ENCODE results near the gene NISCH. TPM values are rescaled to one million over a fixed set of nuclear protein-coding genes. Genes with fewer than 3 reads are reported as not detected.
A peak's percentile ranks its signal among the peaks of the same experiment; 100 is the strongest.

Gene NISCH
- total RNA-seq, 1 donor from 2014 or later: 43.3 TPM

DNA sequence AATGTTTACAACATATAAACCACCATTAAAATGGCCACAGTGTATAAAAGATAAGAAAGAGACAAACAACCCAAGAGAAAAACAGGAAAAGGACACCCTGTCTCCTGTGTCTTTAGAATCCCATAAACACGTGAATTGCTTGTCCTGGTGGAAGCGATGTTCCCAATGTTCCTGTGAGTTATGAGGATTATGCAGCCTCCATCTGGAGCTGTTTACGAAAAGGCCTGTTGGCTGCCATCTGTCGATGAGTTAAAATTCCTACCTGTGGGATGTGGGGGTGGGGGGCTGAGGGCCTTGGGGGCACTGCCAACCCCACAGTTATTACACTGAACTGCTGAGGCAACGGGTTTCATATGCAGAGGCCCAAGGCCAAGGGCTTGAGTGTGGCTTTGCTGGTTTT is 13.6 kb downstream of the NISCH start:
- peaks cover 24 to 38% (median 36%) of the 10 kb centered on the region in 3 donors for H3K4me1 ChIP-seq (ENCODE audit: control insufficient read depth in 3 of 3, insufficient read depth in 3 of 3, low read length in 3 of 3)
- peaks cover 31 to 40% (median 39%) of the 10 kb centered on the region in 3 donors for H3K36me3 ChIP-seq (ENCODE audit: control insufficient read depth in 3 of 3, insufficient read depth in 3 of 3, low read length in 3 of 3)

DNA sequence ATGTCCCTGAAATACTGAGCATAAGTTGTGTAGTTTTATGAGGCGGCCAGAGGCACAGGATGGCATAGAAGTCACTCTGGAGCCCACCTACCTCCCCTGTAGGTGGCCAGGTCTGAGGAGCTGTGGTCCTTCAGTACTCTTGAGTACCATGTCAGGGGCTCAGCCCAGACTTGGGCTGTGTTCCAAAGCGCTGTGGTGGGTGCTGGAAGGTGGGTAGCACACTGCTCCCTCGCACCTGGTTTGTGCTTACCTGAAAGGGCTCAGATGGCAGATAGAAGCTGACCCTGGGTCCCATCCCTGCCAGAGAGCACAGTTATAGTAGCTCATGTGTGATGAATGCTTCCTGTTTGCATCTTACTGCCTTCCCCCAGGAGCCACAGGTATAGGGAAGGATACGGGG is 15.5 kb downstream of the NISCH start:
- Histone ChIP-seq H3K9me3 (ENCODE audit: control insufficient read depth in 3 of 3, low read length in 3 of 3) (no peaks in the 10 kb centered on the region), H3K4me3 (ENCODE audit: low read length in 3 of 3) (peak overlapping the region in 2 of 3 donors; percentile 6 to 25), H3K27me3 (ENCODE audit: control insufficient read depth in 3 of 3, insufficient read depth in 3 of 3, low read length in 3 of 3) (no peaks in the 10 kb centered on the region), H3K4me1 (ENCODE audit: control insufficient read depth in 3 of 3, insufficient read depth in 3 of 3, low read length in 3 of 3) (peaks cover 24 to 38% (median 36%) of the 10 kb centered on the region in 3 donors), H3K36me3 (ENCODE audit: control insufficient read depth in 3 of 3, insufficient read depth in 3 of 3, low read length in 3 of 3) (peaks cover 42 to 50% (median 48%) of the 10 kb centered on the region in 3 donors), H3K9ac (ENCODE audit: low read depth in 1 of 3, low read length in 3 of 3) (peak overlapping the region in 1 of 3 donors; percentile 69), H3K27ac (ENCODE audit: low read depth, low read length) (peak overlapping the region; percentile 0)

More for the DNA sequence above, 13.6 kb downstream of the NISCH start:
- H3K4me3 ChIP-seq (ENCODE audit: low read length in 3 of 3): no peak overlapping the region
- H3K27me3 ChIP-seq (ENCODE audit: control insufficient read depth in 3 of 3, insufficient read depth in 3 of 3, low read length in 3 of 3): no peaks in the 10 kb centered on the region
- H3K9me3 ChIP-seq (ENCODE audit: control insufficient read depth in 3 of 3, low read length in 3 of 3): no peaks in the 10 kb centered on the region
- no peak overlapping the region for H3K27ac ChIP-seq (ENCODE audit: low read depth, low read length)
- H3K9ac ChIP-seq (ENCODE audit: low read depth in 1 of 3, low read length in 3 of 3): peak overlapping the region in 1 of 3 donors; percentile 72

DNA sequence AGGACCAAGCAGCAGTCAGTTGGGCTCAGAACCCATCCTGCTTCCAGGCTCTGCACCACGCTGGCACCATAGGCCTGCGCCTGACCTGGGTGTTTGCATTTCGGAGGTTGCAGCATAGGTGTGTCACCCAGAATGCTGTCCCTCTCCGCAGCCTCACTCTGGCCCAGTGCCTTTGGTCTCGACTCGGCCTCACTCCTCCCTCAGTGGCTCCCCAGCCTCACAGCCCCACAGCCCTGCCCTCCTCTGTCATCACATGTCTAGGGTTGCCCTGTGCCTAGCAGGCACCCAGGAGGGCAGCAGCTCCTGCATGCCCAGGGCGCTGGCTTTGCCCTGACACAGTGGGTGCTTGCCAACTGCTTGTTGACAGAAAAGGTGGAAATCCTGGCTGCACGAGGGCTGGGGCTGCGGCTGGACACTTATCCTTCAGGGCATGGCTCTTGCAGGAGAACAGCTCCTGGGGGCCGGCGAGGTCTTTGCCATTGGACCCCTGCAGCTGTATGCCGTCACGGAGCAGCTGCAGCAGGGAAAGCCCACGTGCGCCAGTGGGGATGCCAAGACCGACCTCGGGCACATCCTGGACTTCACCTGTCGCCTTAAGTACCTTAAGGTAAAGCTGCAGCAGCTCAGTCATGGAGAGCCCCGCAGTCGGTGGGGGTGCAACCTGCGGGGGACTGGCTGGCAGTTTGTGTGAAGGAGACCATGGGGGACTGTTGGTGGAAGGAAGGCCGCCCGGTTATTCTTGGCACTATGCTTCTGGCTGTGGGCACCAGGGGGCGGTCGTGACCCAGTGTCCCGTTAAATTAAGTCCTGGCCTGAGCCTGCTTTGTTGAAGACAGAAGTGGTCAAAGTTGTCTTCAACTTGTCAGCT is 16.2 kb downstream of the NISCH start:
- H3K27me3 ChIP-seq (ENCODE audit: control insufficient read depth in 3 of 3, insufficient read depth in 3 of 3, low read length in 3 of 3): no peaks in the 10 kb centered on the region
- no peaks in the 10 kb centered on the region for H3K9me3 ChIP-seq (ENCODE audit: control insufficient read depth in 3 of 3, low read length in 3 of 3)
- peak overlapping the region in 2 of 3 donors; percentile 13 to 25 for H3K4me3 ChIP-seq (ENCODE audit: low read length in 3 of 3)
- peaks cover 24 to 36% (median 36%) of the 10 kb centered on the region in 3 donors for H3K4me1 ChIP-seq (ENCODE audit: control insufficient read depth in 3 of 3, insufficient read depth in 3 of 3, low read length in 3 of 3)
- H3K27ac ChIP-seq (ENCODE audit: low read depth, low read length): peak overlapping the region; percentile 0
- peak overlapping the region in 2 of 3 donors; percentile 43 to 69 for H3K9ac ChIP-seq (ENCODE audit: low read depth in 1 of 3, low read length in 3 of 3)
- H3K36me3 ChIP-seq (ENCODE audit: control insufficient read depth in 3 of 3, insufficient read depth in 3 of 3, low read length in 3 of 3): peaks cover 49 to 54% (median 52%) of the 10 kb centered on the region in 3 donors

DNA sequence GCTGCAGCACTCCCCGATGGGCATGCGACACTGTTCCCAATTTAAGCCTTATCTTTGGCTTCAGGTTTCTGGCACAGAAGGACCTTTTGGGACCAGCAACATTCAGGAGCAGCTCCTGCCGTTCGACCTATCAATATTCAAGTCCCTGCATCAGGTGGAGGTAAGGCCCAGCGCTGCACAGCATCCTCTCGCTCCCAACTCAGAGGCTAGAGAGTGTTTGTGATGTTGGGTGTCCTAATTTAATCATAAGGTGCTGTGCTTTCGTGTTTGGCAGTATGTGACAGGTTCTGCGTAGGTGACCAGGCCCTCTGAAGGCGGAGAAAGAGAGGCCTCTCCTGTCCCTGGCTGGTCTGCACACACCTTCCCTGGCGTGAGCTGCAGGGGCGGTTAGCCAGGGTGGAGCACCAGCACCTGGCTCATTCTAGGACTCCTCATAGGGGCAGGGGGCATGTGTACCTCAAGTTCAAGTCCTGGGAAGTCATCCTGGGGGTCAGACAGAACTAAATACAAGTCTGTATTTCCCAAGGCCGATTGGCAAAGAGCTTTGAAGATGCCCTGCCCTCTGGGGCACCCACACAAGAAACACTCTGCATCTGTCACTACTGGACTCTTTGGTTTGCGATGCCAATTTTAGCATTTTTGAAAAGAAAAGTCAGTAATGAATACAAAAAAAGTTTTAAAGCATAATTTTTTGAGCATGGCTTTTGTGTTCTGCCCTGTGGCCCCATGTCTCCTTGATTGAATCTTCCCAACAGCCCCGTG is 17.0 kb downstream of the NISCH start:
- Histone ChIP-seq H3K9ac (ENCODE audit: low read depth in 1 of 3, low read length in 3 of 3) (peak overlapping the region in 1 of 3 donors; percentile 69), H3K4me1 (ENCODE audit: control insufficient read depth in 3 of 3, insufficient read depth in 3 of 3, low read length in 3 of 3) (peaks cover 24 to 36% (median 35%) of the 10 kb centered on the region in 3 donors), H3K36me3 (ENCODE audit: control insufficient read depth in 3 of 3, insufficient read depth in 3 of 3, low read length in 3 of 3) (peaks cover 54 to 60% (median 57%) of the 10 kb centered on the region in 3 donors), H3K27me3 (ENCODE audit: control insufficient read depth in 3 of 3, insufficient read depth in 3 of 3, low read length in 3 of 3) (no peaks in the 10 kb centered on the region), H3K9me3 (ENCODE audit: control insufficient read depth in 3 of 3, low read length in 3 of 3) (no peaks in the 10 kb centered on the region), H3K4me3 (ENCODE audit: low read length in 3 of 3) (no peak overlapping the region), H3K27ac (ENCODE audit: low read depth, low read length) (peak overlapping the region; percentile 0)

DNA sequence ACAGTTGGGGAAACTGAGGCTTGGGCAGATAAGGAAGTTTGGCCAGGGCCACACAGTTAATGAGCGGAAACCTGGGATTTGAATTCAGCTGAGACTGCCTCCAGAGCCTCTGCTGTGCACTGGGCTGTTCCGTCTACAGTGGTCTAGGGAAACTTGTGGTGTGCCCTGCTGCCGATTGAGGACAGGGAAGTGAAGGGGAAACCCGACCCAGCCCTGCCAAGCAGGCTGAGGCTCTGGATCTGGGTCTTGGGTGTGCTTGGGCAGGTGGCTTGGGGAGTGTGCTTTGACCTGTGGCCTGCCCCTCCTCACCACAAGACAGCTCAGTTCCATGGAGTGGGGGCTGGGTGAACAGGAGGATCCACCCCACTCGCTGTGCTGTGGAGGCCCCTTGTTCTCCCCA is 17.6 kb downstream of the NISCH start:
- H3K27ac ChIP-seq (ENCODE audit: low read depth, low read length): no peak overlapping the region
- peaks cover 23 to 35% (median 34%) of the 10 kb centered on the region in 3 donors for H3K4me1 ChIP-seq (ENCODE audit: control insufficient read depth in 3 of 3, insufficient read depth in 3 of 3, low read length in 3 of 3)
- H3K4me3 ChIP-seq (ENCODE audit: low read length in 3 of 3): no peak overlapping the region
- H3K27me3 ChIP-seq (ENCODE audit: control insufficient read depth in 3 of 3, insufficient read depth in 3 of 3, low read length in 3 of 3): no peaks in the 10 kb centered on the region
- H3K9me3 ChIP-seq (ENCODE audit: control insufficient read depth in 3 of 3, low read length in 3 of 3): no peaks in the 10 kb centered on the region
- peak overlapping the region in 2 of 3 donors; percentile 10 to 25 for H3K9ac ChIP-seq (ENCODE audit: low read depth in 1 of 3, low read length in 3 of 3)
- peaks cover 60 to 66% (median 63%) of the 10 kb centered on the region in 3 donors for H3K36me3 ChIP-seq (ENCODE audit: control insufficient read depth in 3 of 3, insufficient read depth in 3 of 3, low read length in 3 of 3)

DNA sequence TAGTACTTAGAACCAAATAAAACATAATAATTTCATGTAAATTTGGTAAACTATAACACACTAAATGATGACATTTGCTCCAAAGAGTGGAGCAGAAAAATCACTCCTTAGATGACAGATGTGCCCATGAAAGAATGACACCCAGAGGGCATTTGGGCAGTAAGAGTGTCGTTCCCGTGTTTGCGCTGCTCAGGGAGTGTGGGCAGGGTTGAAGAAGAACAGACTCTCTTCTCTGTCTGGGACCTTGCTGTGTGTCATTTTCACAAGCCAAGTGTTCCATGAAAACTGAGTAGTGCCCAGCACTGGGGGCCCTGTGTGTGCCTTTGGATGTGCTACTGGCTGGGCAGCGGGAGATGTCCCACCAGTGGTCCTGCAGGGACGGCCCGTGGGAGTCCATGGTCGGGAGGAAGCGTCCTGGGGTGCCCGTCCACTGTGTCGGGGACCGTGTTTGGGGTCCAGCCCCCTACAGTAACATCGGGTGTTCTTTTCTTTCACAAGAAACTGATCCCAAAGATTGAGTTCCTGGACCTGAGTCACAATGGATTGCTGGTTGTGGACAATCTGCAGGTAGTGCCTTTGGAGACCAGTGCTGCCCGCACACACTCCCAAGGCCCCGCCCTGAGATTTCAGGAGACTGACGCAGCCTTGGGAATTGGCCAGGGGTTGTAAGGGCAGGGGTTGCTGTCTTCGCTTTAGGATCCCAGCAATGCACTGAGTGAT is 21.8 kb downstream of the NISCH start:
- H3K36me3 ChIP-seq (ENCODE audit: control insufficient read depth in 3 of 3, insufficient read depth in 3 of 3, low read length in 3 of 3): peaks cover 87 to 97% (median 94%) of the 10 kb centered on the region in 3 donors
- H3K4me1 ChIP-seq (ENCODE audit: control insufficient read depth in 3 of 3, insufficient read depth in 3 of 3, low read length in 3 of 3): peaks cover 1 to 6% (median 4%) of the 10 kb centered on the region in 3 donors
- no peaks in the 10 kb centered on the region for H3K27me3 ChIP-seq (ENCODE audit: control insufficient read depth in 3 of 3, insufficient read depth in 3 of 3, low read length in 3 of 3)
- no peak overlapping the region for H3K4me3 ChIP-seq (ENCODE audit: low read length in 3 of 3)
- H3K9me3 ChIP-seq (ENCODE audit: control insufficient read depth in 3 of 3, low read length in 3 of 3): no peaks in the 10 kb centered on the region
- H3K27ac ChIP-seq (ENCODE audit: low read depth, low read length): no peak overlapping the region
- H3K9ac ChIP-seq (ENCODE audit: low read depth in 1 of 3, low read length in 3 of 3): peak overlapping the region in 1 of 3 donors; percentile 3

DNA sequence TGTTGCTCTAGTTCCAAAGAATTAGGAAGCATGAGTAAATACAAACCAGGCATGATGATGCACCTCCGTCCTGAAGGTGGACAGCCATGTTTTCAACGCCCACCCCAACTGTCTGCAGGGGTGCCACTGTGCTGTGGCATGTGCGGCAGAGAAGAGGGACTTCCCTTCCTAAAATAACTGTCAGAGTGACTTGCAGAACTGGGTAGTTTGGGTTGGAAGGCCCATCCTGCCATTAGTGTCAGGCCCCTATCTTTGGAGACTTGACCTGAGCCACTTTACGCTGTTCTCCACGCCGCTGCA is 22.3 kb downstream of the NISCH start:
- Histone ChIP-seq H3K27ac (ENCODE audit: low read depth, low read length) (no peak overlapping the region), H3K36me3 (ENCODE audit: control insufficient read depth in 3 of 3, insufficient read depth in 3 of 3, low read length in 3 of 3) (peaks cover 87 to 97% (median 94%) of the 10 kb centered on the region in 3 donors), H3K9me3 (ENCODE audit: control insufficient read depth in 3 of 3, low read length in 3 of 3) (no peaks in the 10 kb centered on the region), H3K9ac (ENCODE audit: low read depth in 1 of 3, low read length in 3 of 3) (no peak overlapping the region), H3K4me3 (ENCODE audit: low read length in 3 of 3) (no peak overlapping the region), H3K27me3 (ENCODE audit: control insufficient read depth in 3 of 3, insufficient read depth in 3 of 3, low read length in 3 of 3) (no peaks in the 10 kb centered on the region), H3K4me1 (ENCODE audit: control insufficient read depth in 3 of 3, insufficient read depth in 3 of 3, low read length in 3 of 3) (peaks cover 0 to 4% (median 1%) of the 10 kb centered on the region in 3 donors)

DNA sequence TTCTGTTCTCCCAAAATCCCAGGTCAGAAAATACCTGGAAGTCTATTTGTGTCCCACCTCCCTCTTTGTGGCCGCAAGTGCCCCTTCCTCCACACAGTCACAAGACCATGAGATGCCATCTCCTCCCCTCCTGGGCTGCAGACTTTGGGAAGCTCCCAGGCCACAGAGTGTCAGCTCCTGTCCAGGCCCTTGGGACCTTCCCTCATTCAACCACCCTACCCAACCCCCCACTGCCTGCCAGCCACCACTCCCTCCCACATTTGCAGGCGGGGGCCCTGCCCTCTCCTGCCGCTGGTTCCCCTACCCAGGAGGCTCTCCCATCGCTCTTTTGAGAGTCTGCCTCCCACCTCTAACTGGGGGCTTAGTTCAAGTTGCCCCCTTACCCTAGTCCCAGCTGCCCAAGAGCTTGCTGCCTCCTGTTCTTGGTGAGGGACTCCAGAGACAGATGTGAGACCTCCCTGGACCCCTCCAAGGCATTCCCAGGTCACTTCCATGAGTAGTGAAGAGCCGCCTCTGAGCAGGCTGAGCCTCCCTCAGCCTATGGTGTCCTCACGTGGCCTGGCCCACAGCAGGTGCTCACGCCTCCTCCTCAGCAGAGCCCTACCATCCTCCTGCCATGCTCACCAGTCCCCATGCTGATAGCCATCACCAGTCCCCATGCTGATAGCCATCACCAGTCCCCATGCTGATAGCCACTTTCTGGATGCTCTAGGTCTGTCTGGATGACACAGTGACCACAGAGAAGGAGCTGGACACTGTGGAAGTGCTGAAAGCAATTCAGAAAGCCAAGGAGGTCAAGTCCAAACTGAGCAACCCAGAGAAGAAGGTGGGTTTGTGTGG is 23.9 kb downstream of the NISCH start:
- Histone ChIP-seq H3K9me3 (ENCODE audit: control insufficient read depth in 3 of 3, low read length in 3 of 3) (no peaks in the 10 kb centered on the region), H3K27ac (ENCODE audit: low read depth, low read length) (no peak overlapping the region), H3K9ac (ENCODE audit: low read depth in 1 of 3, low read length in 3 of 3) (peak overlapping the region in 1 of 3 donors; percentile 8), H3K36me3 (ENCODE audit: control insufficient read depth in 3 of 3, insufficient read depth in 3 of 3, low read length in 3 of 3) (peaks cover 81 to 86% (median 84%) of the 10 kb centered on the region in 3 donors), H3K27me3 (ENCODE audit: control insufficient read depth in 3 of 3, insufficient read depth in 3 of 3, low read length in 3 of 3) (no peaks in the 10 kb centered on the region), H3K4me1 (ENCODE audit: control insufficient read depth in 3 of 3, insufficient read depth in 3 of 3, low read length in 3 of 3) (peaks cover 7 to 15% (median 14%) of the 10 kb centered on the region in 3 donors), H3K4me3 (ENCODE audit: low read length in 3 of 3) (no peak overlapping the region)
